WTC11 (cell line): ENCODE measurements around the gene THEM5. TPM values are rescaled to one million over a fixed set of nuclear protein-coding genes. Genes with fewer than 3 reads are reported as not detected.

Experiments
- ATAC-seq: fragments of 200-7000 bp; cut with Tn5 transposase; 2 replicates; pipeline ENCODE4 v1.10.0; 2021; ENCODE audit warnings: mild to moderate bottlenecking, moderate library complexity
- CTCF ChIA-PET: fragments of 300-600 bp; sonication (Branson Sonifier 250); formaldehyde crosslinking; loops from one replicate; lab custom pipeline; 2021; ENCODE audit warnings: antibody characterized with exemption; lab: Charles Lee
- POLR2A ChIA-PET: fragments of 350-600 bp; sonication (Branson Sonifier 250); formaldehyde crosslinking; loops from one replicate; lab custom pipeline; 2021; ENCODE audit warnings: antibody characterized with exemption; lab: Charles Lee
- DNase-seq: peaks from one replicate; pipeline ENCODE4 v3.0.0; 2021; ENCODE audit warnings: low spot score
- H3K27ac Mint-ChIP-seq: 2 replicates; pipeline ENCODE4 v1.8.0; 2021; ENCODE audit warnings: mixed read lengths
- H3K27me3 Mint-ChIP-seq: 2 replicates; pipeline ENCODE4 v1.8.0; 2021; ENCODE audit warnings: low read depth, mild to moderate bottlenecking, moderate library complexity, mixed read lengths
- H3K36me3 Mint-ChIP-seq: 2 replicates; pipeline ENCODE4 v1.8.0; 2021; ENCODE audit warnings: mixed read lengths
- H3K4me1 Mint-ChIP-seq: 2 replicates; pipeline ENCODE4 v1.8.0; 2022; ENCODE audit warnings: mixed read lengths
- H3K4me3 Mint-ChIP-seq: 2 replicates; pipeline ENCODE4 v1.8.0; 2021; ENCODE audit warnings: mild to moderate bottlenecking, moderate library complexity, mixed read lengths
- H3K9me3 Mint-ChIP-seq: 2 replicates; pipeline ENCODE4 v1.8.0; 2021; ENCODE audit warnings: mixed read lengths
- FOXJ3 ChIP-seq: sonication (generic); formaldehyde crosslinking; IDR thresholded peaks from 2 replicates; pipeline ENCODE4 v1.9.0; 2021; ENCODE audit warnings: missing genetic modification reagents, mild to moderate bottlenecking, borderline replicate concordance
- FOXK1 ChIP-seq: sonication (generic); formaldehyde crosslinking; IDR thresholded peaks from 2 replicates; pipeline ENCODE4 v1.8.0; 2022; ENCODE audit warnings: mild to moderate bottlenecking, moderate library complexity, missing genetic modification reagents
- FOXP4 ChIP-seq: sonication (generic); formaldehyde crosslinking; IDR thresholded peaks from 2 replicates; pipeline ENCODE4 v1.8.0; 2022; ENCODE audit warnings: mild to moderate bottlenecking, missing genetic modification reagents
- HMGA2 ChIP-seq: fragments of 250-450 bp; sonication (Bioruptor Pico); IDR thresholded peaks from 2 replicates; pipeline ENCODE4 v1.4.0; 2021; ENCODE audit warnings: mild to moderate bottlenecking, moderate library complexity
- IRF1 ChIP-seq: sonication (generic); formaldehyde crosslinking; IDR thresholded peaks from 2 replicates; pipeline ENCODE4 v1.8.0; 2023; ENCODE audit warnings: missing genetic modification reagents
- JAZF1 ChIP-seq: fragments of 250-450 bp; sonication (Bioruptor Pico); IDR thresholded peaks from 2 replicates; pipeline ENCODE4 v1.9.0; 2021; ENCODE audit warnings: moderate library complexity, mild to moderate bottlenecking, inconsistent platforms
- KAT7 ChIP-seq: sonication (generic); formaldehyde crosslinking; IDR thresholded peaks from 2 replicates; pipeline ENCODE4 v1.8.1; 2023; ENCODE audit warnings: missing genetic modification reagents, mild to moderate bottlenecking, borderline replicate concordance
- MYBL2 ChIP-seq: sonication (generic); formaldehyde crosslinking; IDR thresholded peaks from 2 replicates; pipeline ENCODE4 v1.8.1; 2023; ENCODE audit warnings: mild to moderate bottlenecking, moderate library complexity, missing genetic modification reagents
- RELA ChIP-seq: sonication (generic); formaldehyde crosslinking; IDR thresholded peaks from 2 replicates; pipeline ENCODE4 v1.8.1; 2022; ENCODE audit warnings: missing genetic modification reagents, mild to moderate bottlenecking, borderline replicate concordance
- TP53 ChIP-seq: sonication (generic); formaldehyde crosslinking; IDR thresholded peaks from 2 replicates; pipeline ENCODE4 v1.8.1; 2023; ENCODE audit warnings: mild to moderate bottlenecking, missing genetic modification reagents
- USF2 ChIP-seq: sonication (generic); formaldehyde crosslinking; IDR thresholded peaks from 2 replicates; pipeline ENCODE4 v1.8.1; 2023; ENCODE audit warnings: mild to moderate bottlenecking, missing genetic modification reagents, moderate library complexity
- ZBTB21 ChIP-seq: sonication (generic); formaldehyde crosslinking; IDR thresholded peaks from 2 replicates; pipeline ENCODE4 v1.8.1; 2023; ENCODE audit warnings: mild to moderate bottlenecking, missing genetic modification reagents, borderline replicate concordance
- ZBTB43 ChIP-seq: sonication (generic); formaldehyde crosslinking; IDR thresholded peaks from 2 replicates; pipeline ENCODE4 v1.8.1; 2023; ENCODE audit warnings: mild to moderate bottlenecking, missing genetic modification reagents
- ZNF121 ChIP-seq: sonication (generic); formaldehyde crosslinking; IDR thresholded peaks from 2 replicates; pipeline ENCODE4 v1.8.0; 2023; ENCODE audit warnings: missing genetic modification reagents
- ZNF416 ChIP-seq: fragments of 250-450 bp; sonication (Bioruptor Pico); IDR thresholded peaks from 2 replicates; pipeline ENCODE4 v1.9.0; 2021; ENCODE audit warnings: mild to moderate bottlenecking, inconsistent platforms
- ZSCAN18 ChIP-seq: fragments of 250-450 bp; sonication (Bioruptor Pico); IDR thresholded peaks from 2 replicates; pipeline ENCODE4 v2.1.2; 2022; ENCODE audit warnings: mild to moderate bottlenecking, moderate library complexity
- total RNA-seq: library from RNA; stranded (reverse); gene quantifications from 3 replicates; pipeline ENCODE4 v1.2.3, GENCODE V29; 2021

Gene THEM5
- total RNA-seq, 1 experiment from 2014 or later, result not detected

- peak overlapping the region; percentile 77 for H3K4me3 Mint-ChIP-seq
- ChIA-PET POLR2A (interaction anchor here (1.3 kb wide), 1 partner anchor 9 kb away, joined by 5 read pairs; no protein-coding TSS in a partner anchor), CTCF (interaction anchor here (0.5 to 3.1 kb wide), 51 partner anchors 9 to 392 kb away, joined by 3 to 24 read pairs (median 4); partner anchors contain the start of genes CELF3, CGN, MRPL9 and RIIAD1)
- H3K27me3 Mint-ChIP-seq, result peaks cover 36% of the 10 kb centered on the region
- TF ChIP-seq HMGA2 (CRISPR knock-in tag), result no peak
- TF ChIP-seq USF2 (CRISPR knock-in tag), result no peak
- no peak for TF ChIP-seq ZBTB43 (CRISPR knock-in tag)
- no peak for TF ChIP-seq ZSCAN18 (CRISPR knock-in tag)
- TF ChIP-seq FOXK1, result no peak
- TF ChIP-seq IRF1, result no peak
- TF ChIP-seq ZNF121 (CRISPR knock-in tag), result no peak
- no peak for TF ChIP-seq ZBTB21 (CRISPR knock-in tag)
- no peak for TF ChIP-seq TP53 (CRISPR knock-in tag)
- no peak for TF ChIP-seq FOXP4 (CRISPR knock-in tag)
- no peak for TF ChIP-seq RELA
- TF ChIP-seq KAT7 (CRISPR knock-in tag), result no peak
- no peaks in the 10 kb centered on the region for H3K9me3 Mint-ChIP-seq
- ATAC-seq (no peak), DNase-seq (no peak)
- peaks cover 3% of the 10 kb centered on the region; the same call in 1 of the 2 replicates for H3K36me3 Mint-ChIP-seq
- H3K27ac Mint-ChIP-seq, result no peak overlapping the region
- H3K4me1 Mint-ChIP-seq, result peaks cover 28% of the 10 kb centered on the region
Observed at GRCh38 chr1:151837197-151837596, 16.3 kb downstream of the THEM5 start.

- CTCF ChIA-PET, result interaction anchor here (0.9 to 3.1 kb wide), 13 partner anchors 10 to 300 kb away, joined by 3 to 24 read pairs (median 13); partner anchors contain the start of genes CELF3, MRPL9, RIIAD1 and TDRKH
Observed at GRCh38 chr1:151835596-151835995, 17.9 kb downstream of the THEM5 start.

GRCh38 chr1:151834239-151834638, 19.3 kb downstream of the THEM5 start:
- TF ChIP-seq JAZF1 (CRISPR knock-in tag), result no peak
- no peak for TF ChIP-seq MYBL2 (CRISPR knock-in tag)
- TF ChIP-seq ZNF416 (CRISPR knock-in tag), result no peak
- Mint-ChIP-seq H3K36me3 (no peaks in the 10 kb centered on the region), H3K27ac (no peak overlapping the region), H3K9me3 (no peaks in the 10 kb centered on the region), H3K4me1 (peaks cover 39% of the 10 kb centered on the region), H3K4me3 (no peak overlapping the region), H3K27me3 (peaks cover 23% of the 10 kb centered on the region)
- DNase-seq, result no peak
- ATAC-seq, result no peak
- CTCF ChIA-PET, result interaction anchor here (1.3 kb wide), 1 partner anchor 119 kb away, joined by 4 read pairs; no protein-coding TSS in a partner anchor
- POLR2A ChIA-PET, result interaction anchor here (0.7 kb wide), 1 partner anchor 222 kb away, joined by 3 read pairs; no protein-coding TSS in a partner anchor

More at GRCh38 chr1:151835596-151835995, 17.9 kb downstream of the THEM5 start:
- DNase-seq (no peak), ATAC-seq (no peak)
- H3K27ac Mint-ChIP-seq, result no peak overlapping the region
- POLR2A ChIA-PET, result no interaction called here
- H3K4me3 Mint-ChIP-seq, result no peak overlapping the region
- H3K9me3 Mint-ChIP-seq, result no peaks in the 10 kb centered on the region
- H3K36me3 Mint-ChIP-seq, result no peaks in the 10 kb centered on the region
- no peak for TF ChIP-seq FOXJ3 (CRISPR knock-in tag)
- peaks cover 32% of the 10 kb centered on the region for H3K4me1 Mint-ChIP-seq
- H3K27me3 Mint-ChIP-seq, result peaks cover 26% of the 10 kb centered on the region
